Sigmoid colon (tissue), 4 donors: ENCODE results near the gene DENND6B.

Source experiments
- EP300 ChIP-seq, 4 donors: sonication (generic); formaldehyde crosslinking; IDR thresholded peaks; one replicate each; pipeline ENCODE4 v1.6.1; 2017; ENCODE audit warnings: antibody characterized with exemption in 4 of 4
- POLR2A ChIP-seq, 2 donors: fragments of 450-650 bp; IDR thresholded peaks; one replicate each; pipeline ENCODE4 v1.6.1; 2016; ENCODE audit warnings: antibody characterized with exemption in 2 of 2, mild to moderate bottlenecking in 2 of 2, moderate library complexity in 2 of 2
- TF ChIP-seq, protein P1 (sequence below), 4 experiments: fragments of 450-650 bp in 3 of 4; fragments of 200-600 bp in 1 of 4; IDR thresholded peaks; one replicate each; pipeline ENCODE4 v1.5.1; 2016 to 2019; ENCODE audit warnings: antibody characterized with exemption in 4 of 4, mild to moderate bottlenecking in 3 of 4, moderate library complexity in 2 of 4

DNA sequence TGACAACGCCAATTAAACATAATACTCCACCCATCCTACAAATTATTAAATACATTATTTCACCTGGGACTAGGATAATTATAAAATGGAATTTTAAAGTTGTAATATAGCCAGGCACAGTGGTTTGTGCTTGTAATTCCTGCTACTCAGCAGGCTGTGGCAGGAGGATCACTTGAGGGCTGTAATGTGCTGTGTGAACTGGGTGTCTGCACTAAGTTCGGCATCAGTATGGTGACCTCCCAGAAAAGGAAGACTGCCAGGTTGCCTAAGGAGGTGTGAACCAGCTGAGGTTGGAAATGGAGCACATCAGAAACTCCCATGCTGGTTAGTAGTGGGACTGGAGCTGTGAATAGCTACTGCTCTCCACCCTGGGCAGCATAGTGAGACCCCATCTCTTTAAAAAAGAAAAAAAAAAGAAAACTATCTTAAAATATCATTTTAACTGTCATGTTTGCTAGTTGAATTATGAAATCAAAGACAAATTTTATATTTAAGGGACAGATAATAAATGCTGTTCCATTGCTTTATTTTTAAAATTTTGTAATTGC lies 44.4 kb upstream of the DENND6B start:
- TF ChIP-seq, protein P1, sequence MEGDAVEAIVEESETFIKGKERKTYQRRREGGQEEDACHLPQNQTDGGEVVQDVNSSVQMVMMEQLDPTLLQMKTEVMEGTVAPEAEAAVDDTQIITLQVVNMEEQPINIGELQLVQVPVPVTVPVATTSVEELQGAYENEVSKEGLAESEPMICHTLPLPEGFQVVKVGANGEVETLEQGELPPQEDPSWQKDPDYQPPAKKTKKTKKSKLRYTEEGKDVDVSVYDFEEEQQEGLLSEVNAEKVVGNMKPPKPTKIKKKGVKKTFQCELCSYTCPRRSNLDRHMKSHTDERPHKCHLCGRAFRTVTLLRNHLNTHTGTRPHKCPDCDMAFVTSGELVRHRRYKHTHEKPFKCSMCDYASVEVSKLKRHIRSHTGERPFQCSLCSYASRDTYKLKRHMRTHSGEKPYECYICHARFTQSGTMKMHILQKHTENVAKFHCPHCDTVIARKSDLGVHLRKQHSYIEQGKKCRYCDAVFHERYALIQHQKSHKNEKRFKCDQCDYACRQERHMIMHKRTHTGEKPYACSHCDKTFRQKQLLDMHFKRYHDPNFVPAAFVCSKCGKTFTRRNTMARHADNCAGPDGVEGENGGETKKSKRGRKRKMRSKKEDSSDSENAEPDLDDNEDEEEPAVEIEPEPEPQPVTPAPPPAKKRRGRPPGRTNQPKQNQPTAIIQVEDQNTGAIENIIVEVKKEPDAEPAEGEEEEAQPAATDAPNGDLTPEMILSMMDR (IDR thresholded peaks at IDR 0.05): no peak
- TF ChIP-seq POLR2A (IDR thresholded peaks at IDR 0.05) (no peak), EP300 (IDR thresholded peaks at IDR 0.05) (no peak)
